Measurements from ENCODE around the gene REL.

DNA sequence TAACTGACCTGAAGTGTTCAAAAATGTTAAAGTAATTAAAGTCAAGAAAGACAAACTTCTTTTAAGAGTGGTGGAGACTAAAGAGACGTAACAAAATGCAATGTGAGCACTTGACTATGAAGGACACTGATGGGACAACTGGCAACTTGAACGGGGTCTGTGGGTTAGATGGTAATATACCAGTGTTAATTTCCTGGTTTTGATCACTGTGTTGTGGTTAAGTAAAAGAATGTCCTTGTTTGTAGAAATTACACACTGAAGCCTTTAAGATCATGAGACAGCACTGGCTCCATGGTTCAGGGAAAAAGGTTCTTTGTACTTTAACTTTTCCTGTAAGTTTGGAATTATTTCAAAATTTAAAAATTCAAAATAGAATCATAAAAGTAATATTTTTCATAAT, 58.2 kb downstream of the REL start:
- TF ChIP-seq, protein P1, sequence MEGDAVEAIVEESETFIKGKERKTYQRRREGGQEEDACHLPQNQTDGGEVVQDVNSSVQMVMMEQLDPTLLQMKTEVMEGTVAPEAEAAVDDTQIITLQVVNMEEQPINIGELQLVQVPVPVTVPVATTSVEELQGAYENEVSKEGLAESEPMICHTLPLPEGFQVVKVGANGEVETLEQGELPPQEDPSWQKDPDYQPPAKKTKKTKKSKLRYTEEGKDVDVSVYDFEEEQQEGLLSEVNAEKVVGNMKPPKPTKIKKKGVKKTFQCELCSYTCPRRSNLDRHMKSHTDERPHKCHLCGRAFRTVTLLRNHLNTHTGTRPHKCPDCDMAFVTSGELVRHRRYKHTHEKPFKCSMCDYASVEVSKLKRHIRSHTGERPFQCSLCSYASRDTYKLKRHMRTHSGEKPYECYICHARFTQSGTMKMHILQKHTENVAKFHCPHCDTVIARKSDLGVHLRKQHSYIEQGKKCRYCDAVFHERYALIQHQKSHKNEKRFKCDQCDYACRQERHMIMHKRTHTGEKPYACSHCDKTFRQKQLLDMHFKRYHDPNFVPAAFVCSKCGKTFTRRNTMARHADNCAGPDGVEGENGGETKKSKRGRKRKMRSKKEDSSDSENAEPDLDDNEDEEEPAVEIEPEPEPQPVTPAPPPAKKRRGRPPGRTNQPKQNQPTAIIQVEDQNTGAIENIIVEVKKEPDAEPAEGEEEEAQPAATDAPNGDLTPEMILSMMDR (IDR thresholded peaks at IDR 0.05): no peak
- TF ChIP-seq EP300 (IDR thresholded peaks at IDR 0.05): no peak
- no peak for TF ChIP-seq POLR2A (IDR thresholded peaks at IDR 0.05)

Measured in sigmoid colon (tissue), 4 donors.